ENCODE measurements around the gene NIPAL4.
"Not testable (repeated sequence)": the region's sequence is repeated elsewhere in the genome, so short reads cannot be mapped to it uniquely, and the experiment has no call there.

NIPAL4 gene

GRCh38 chr5:157463621-157464518 lies 3.9 kb downstream of the NIPAL4 start:
- DNase-seq, result peak; percentile 41

- DNase-seq, result peak; percentile 72
These were observed 4.6 kb downstream of the NIPAL4 start for GRCh38 chr5:157464519-157465171.

GRCh38 chr5:157468293-157468965 lies 8.4 kb downstream of the NIPAL4 start:
- DNase-seq, result no peak

- no peak for DNase-seq
These were observed 9.1 kb downstream of the NIPAL4 start for GRCh38 chr5:157469073-157469472.

GRCh38 chr5:157469687-157470086 lies 9.7 kb downstream of the NIPAL4 start:
- no peak for DNase-seq

GRCh38 chr5:157470631-157471030 lies 10.6 kb downstream of the NIPAL4 start:
- no peak for DNase-seq

GRCh38 chr5:157471709-157472108 lies 11.7 kb downstream of the NIPAL4 start:
- no peak for DNase-seq

- no peak for DNase-seq
These were observed 13.6 kb downstream of the NIPAL4 start for GRCh38 chr5:157473383-157474320.

- DNase-seq, result no peak
These were observed 15.4 kb downstream of the NIPAL4 start for GRCh38 chr5:157475432-157475831.

GRCh38 chr5:157476702-157477408 lies 16.8 kb downstream of the NIPAL4 start:
- no peak for DNase-seq

- DNase-seq, result no peak
These were observed 17.9 kb downstream of the NIPAL4 start for GRCh38 chr5:157477814-157478494.

GRCh38 chr5:157478726-157479125 lies 18.7 kb downstream of the NIPAL4 start:
- DNase-seq, result no peak

- DNase-seq, result no peak
These were observed 19.2 kb downstream of the NIPAL4 start for GRCh38 chr5:157479166-157479565.

- no peak for DNase-seq
These were observed 19.8 kb downstream of the NIPAL4 start for GRCh38 chr5:157479612-157480510.

- DNase-seq, result no peak
These were observed 21.3 kb downstream of the NIPAL4 start for GRCh38 chr5:157481265-157481664.

GRCh38 chr5:157481666-157482065 lies 21.7 kb downstream of the NIPAL4 start:
- DNase-seq, result no peak

- DNase-seq, result not testable (repeated sequence)
These were observed 22.7 kb downstream of the NIPAL4 start for GRCh38 chr5:157482702-157483101.

GRCh38 chr5:157484768-157485167 lies 24.8 kb downstream of the NIPAL4 start:
- DNase-seq, result no peak

GRCh38 chr5:157485340-157485739 lies 25.3 kb downstream of the NIPAL4 start:
- DNase-seq, result no peak

- DNase-seq, result no peak
These were observed 25.8 kb downstream of the NIPAL4 start for GRCh38 chr5:157485811-157486210.

Measured in activated CD8-positive, alpha-beta memory T cell treated with anti-CD3 and anti-CD28 coated beads for 24 hours (primary cell).